ENCODE data around the gene ACOT7.

GRCh38 chr1:6358144-6358624 is 35.4 kb downstream of the ACOT7 start:
- TF ChIP-seq CTCF (IDR thresholded peaks at IDR 0.05) (no peak), POLR2A (IDR thresholded peaks at IDR 0.05) (no peak)

Measured in lower leg skin (tissue), 3 donors.